Pancreas (tissue), 10 donors: ENCODE measurements around the gene CIAO2B. TPM values are rescaled to one million over a fixed set of nuclear protein-coding genes. Genes with fewer than 3 reads are reported as not detected.

ENCODE experiments used
- ATAC-seq, 4 donors: fragments of 200-7000 bp; cut with Tn5 transposase; one replicate each; pipeline versions ENCODE4 v1.8.0 to v1.9.1; 2020; ENCODE audit warnings: mild to moderate bottlenecking in 4 of 4, moderate library complexity in 4 of 4
- DNase-seq, 6 donors: peaks; one replicate each; pipeline ENCODE4 v3.0.0-alpha.2; 2020
- FAIRE-seq: peaks from 2 replicates; lab custom pipeline; 2012; peaks lifted over from hg19 to GRCh38; lab: Jason Lieb, UNC
- H3K27ac ChIP-seq, 4 donors: fragments of 200-600 bp; sonication (generic); 1 replicate in 3 of 4; 2 replicates in 1 of 4; pipeline versions ENCODE4 v1.5.0 to v1.8.0; 2020
- H3K27me3 ChIP-seq, 4 donors: fragments of 200-600 bp; one replicate each; pipeline ENCODE4 v1.8.0; 2021
- H3K36me3 ChIP-seq, 3 donors: fragments of 200-600 bp; sonication (generic) in 1 of 3; one replicate each; pipeline versions ENCODE4 v1.5.0 to v1.8.0; 2020 to 2021
- H3K4me1 ChIP-seq, 3 donors: fragments of 200-600 bp; one replicate each; pipeline ENCODE4 v1.8.0; 2021
- H3K4me3 ChIP-seq, 4 donors: fragments of 200-600 bp; sonication (generic) in 2 of 4; one replicate each; pipeline versions ENCODE4 v1.5.0 to v1.8.0; 2020 to 2021
- H3K9me3 ChIP-seq, 4 donors: fragments of 200-600 bp; one replicate each; pipeline ENCODE4 v1.8.0; 2021
- WGBS, 2 donors: extraction: QIAGEN DNeasy Blood & Tissue Kit; methylation state at CpG; one replicate each; pipeline ENCODE4 v1.1.7; 2013; 5-methylcytosine and 5-hydroxymethylcytosine counted together
- intact Hi-C, 3 donors: fragments of 100-400 bp; cut with DNase I; formaldehyde crosslinking; loops; one replicate each; pipeline versions ENCODE4 v1.11.1 to v1.14.2; 2022
- polyA plus RNA-seq, 2 donors: library from polyadenylated mRNA; stranded (reverse); fragments of 200-250 nt; gene quantifications; one replicate each; pipeline ENCODE4 v1.2.3, GENCODE V29; 2013
- total RNA-seq, 6 donors: library from RNA; stranded (reverse); fragmentation: NEBNext Ultra II Directional in 4 of 6; extraction: Animal tissue kit (Norgen Biotek cat#: 25700) in 4 of 6; gene quantifications; one replicate each; pipeline versions ENCODE4 v1.2.1 to v1.2.4, GENCODE V29; 2021 to 2023
- TF ChIP-seq, protein P1 (sequence below), 4 donors: fragments of 200-600 bp; sonication (generic) in 3 of 4; IDR thresholded peaks; one replicate each; pipeline versions ENCODE4 v1.5.0 to v1.8.0; 2021; ENCODE audit warnings: antibody characterized with exemption in 4 of 4
- donor health status: healthy with polysubstance abuse.
- donor health status: DM: no; HTN: no; CAD: no; lungs with moderate emphysema.
- donor health status: DM: no; HTN: no; CAD: no.
- donor health status: control.
- donor health status: control.
- donor health status: Bipolar disorder and iron deficiency.
- donor health status: DM: yes; HTN: yes; CAD: no.
- donor health status: DM: no; HTN: no; CAD: no.
- donor health status: DM: no; HTN: no; CAD: no.
- donor health status: DM: yes; HTN: yes; CAD: no.

The CIAO2B gene
- total and polyA plus RNA-seq, 8 donors, result 14.8 to 86.9 (median 26.3) TPM

DNA sequence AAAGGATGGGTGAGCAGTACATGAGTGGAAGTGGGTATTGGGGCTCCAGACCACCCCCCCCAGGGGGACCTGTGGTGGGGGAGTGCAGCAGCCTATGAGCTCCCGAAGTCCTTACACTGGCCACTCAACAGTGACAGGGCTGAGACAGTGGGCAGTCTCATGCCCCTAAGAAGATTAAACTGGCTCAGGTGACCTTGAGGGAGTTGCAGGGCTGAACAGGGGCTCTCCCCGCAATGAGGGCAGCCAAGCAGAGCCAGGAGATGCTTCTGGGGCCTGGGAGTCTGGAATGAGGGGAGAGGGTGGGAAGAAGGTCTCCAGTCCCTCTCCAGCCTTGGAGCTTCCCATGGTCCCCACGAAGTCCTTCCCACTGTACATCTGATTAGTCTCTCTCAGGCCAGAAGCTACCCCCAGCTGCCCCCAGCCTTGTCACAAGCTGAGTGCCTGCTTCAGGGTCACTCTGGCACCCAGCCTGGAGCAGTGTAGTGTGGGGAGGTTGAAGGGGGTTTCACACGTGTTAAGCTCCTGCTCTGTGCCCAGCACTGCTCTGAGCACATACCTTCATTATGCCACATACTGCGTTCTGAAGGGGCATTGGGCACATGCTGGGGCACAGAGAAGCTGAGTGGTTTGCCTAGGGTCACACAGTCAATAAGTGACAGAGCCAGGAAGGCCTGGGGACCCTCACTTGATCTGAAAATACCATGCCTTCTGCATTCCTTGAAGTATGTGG, 14.5 kb downstream of the CIAO2B start:
- no peak overlapping the region for H3K4me3 ChIP-seq
- 42 to 44% methylated on average over 5 of the region's 5 CpGs for WGBS, 2 donors
- FAIRE-seq (no peak), ATAC-seq (no peak), DNase-seq (peak in 1 of 6 donors; percentile 24)
- H3K27me3 ChIP-seq, result no peaks in the 10 kb centered on the region
- H3K36me3 ChIP-seq, result no peaks in the 10 kb centered on the region
- no peaks in the 10 kb centered on the region for H3K4me1 ChIP-seq
- intact Hi-C loops, result loop anchor here in 1 of 3 donors (10.0 kb wide), 1 partner anchor 55 kb away; no protein-coding TSS in a partner anchor
- H3K27ac ChIP-seq, result no peak overlapping the region
- TF ChIP-seq, protein P1, sequence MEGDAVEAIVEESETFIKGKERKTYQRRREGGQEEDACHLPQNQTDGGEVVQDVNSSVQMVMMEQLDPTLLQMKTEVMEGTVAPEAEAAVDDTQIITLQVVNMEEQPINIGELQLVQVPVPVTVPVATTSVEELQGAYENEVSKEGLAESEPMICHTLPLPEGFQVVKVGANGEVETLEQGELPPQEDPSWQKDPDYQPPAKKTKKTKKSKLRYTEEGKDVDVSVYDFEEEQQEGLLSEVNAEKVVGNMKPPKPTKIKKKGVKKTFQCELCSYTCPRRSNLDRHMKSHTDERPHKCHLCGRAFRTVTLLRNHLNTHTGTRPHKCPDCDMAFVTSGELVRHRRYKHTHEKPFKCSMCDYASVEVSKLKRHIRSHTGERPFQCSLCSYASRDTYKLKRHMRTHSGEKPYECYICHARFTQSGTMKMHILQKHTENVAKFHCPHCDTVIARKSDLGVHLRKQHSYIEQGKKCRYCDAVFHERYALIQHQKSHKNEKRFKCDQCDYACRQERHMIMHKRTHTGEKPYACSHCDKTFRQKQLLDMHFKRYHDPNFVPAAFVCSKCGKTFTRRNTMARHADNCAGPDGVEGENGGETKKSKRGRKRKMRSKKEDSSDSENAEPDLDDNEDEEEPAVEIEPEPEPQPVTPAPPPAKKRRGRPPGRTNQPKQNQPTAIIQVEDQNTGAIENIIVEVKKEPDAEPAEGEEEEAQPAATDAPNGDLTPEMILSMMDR (IDR thresholded peaks at IDR 0.05), result no peak
- H3K9me3 ChIP-seq, result no peaks in the 10 kb centered on the region

DNA sequence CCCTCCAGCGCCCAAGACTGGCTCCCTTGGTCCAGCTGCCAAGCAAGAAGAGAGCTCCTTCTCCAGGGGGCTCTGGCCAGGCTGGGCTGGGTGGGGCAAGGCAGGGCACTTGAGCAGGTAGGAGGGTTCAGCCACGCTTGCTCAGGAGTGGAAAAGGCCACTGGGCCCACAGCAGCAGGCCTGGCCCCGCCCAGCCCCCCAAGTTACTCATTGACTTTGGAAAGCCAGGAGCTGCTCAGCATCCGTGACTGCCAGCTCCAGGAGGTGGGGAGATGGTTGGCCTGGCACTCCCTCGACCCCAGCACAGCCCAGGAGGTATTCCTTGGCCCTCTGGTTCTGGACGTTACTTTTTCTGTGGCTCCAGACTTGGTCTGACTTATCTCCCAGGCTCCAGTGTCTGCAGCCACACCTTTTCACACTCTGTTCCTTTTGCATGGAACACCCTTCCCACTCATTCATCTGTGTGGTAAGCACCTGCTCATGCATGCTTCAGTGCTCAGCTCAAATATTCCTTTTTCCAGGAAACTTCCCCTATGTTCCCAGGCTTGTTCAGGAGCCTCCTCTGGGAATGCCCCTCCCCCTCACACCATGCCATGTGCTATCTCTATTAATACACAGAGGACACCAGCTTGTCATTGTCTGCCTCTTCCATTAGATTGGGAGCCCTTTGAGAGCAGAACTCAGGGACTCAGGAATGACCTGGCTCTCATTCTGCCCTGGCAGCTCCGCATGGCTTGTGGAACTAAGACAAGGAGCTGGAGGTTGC, 15.2 kb downstream of the CIAO2B start, which contains the start of gene CDH16:
TSS of gene CDH16 (minus strand) at position 83 of the 766 bp plus-strand sequence. CDS start 820 bp downstream, outside the sequence.
- no peaks in the 10 kb centered on the region for H3K9me3 ChIP-seq
- FAIRE-seq, result no peak
- ATAC-seq, result no peak
- H3K36me3 ChIP-seq, result no peaks in the 10 kb centered on the region
- intact Hi-C loops, result loop anchor here in 1 of 3 donors (10.0 kb wide), 1 partner anchor 56 kb away; no protein-coding TSS in a partner anchor
- H3K4me1 ChIP-seq, result no peaks in the 10 kb centered on the region
- H3K27me3 ChIP-seq, result no peaks in the 10 kb centered on the region
- no peak within 1 kb of the TSS for H3K27ac ChIP-seq
- H3K4me3 ChIP-seq, result no peak within 1 kb of the TSS
- 54 to 58% methylated on average over 7 of the region's 7 CpGs for WGBS, 2 donors
- DNase-seq, result peak in 1 of 6 donors; percentile 55
- TF ChIP-seq, protein P1 (IDR thresholded peaks at IDR 0.05), result no peak

GRCh38 chr16:66918355-66918754, 15.8 kb downstream of the CIAO2B start:
- TF ChIP-seq, protein P1 (IDR thresholded peaks at IDR 0.05), result no peak
- Histone ChIP-seq H3K27ac (no peak overlapping the region), H3K36me3 (no peaks in the 10 kb centered on the region), H3K4me3 (no peak overlapping the region), H3K27me3 (no peaks in the 10 kb centered on the region), H3K4me1 (no peaks in the 10 kb centered on the region), H3K9me3 (no peaks in the 10 kb centered on the region)
- intact Hi-C loops, result loop anchor here in 1 of 3 donors (10.0 kb wide), 1 partner anchor 56 kb away; no protein-coding TSS in a partner anchor
- ATAC-seq (no peak), FAIRE-seq (no peak), DNase-seq (no peak)
- WGBS, 2 donors, result 78 to 80% methylated on average over 6 of the region's 6 CpGs

DNA sequence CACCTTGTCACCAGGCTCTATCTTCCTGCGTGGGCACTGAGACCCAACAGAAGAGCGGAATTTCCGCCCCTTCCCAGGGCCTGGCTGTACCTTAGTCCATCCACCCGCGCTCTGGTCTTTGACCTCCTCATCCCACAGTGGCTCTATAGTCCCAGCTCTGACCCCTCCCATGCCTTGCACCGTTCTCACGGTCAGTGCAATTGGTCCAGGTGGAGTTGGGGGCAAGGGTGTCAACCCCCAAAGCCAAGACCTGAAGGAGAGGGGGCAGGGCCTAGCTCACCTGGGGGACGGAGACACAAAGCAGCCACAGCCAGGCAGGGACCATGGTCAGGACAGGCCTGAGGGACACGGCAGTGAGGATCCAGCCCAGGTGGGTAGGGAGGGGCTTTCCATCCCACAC, 16.5 kb downstream of the CIAO2B start:
- TF ChIP-seq, protein P1 (IDR thresholded peaks at IDR 0.05), result no peak
- H3K4me3 ChIP-seq, result no peak overlapping the region
- H3K9me3 ChIP-seq, result no peaks in the 10 kb centered on the region
- ATAC-seq (no peak), FAIRE-seq (no peak), DNase-seq (no peak)
- H3K4me1 ChIP-seq, result no peaks in the 10 kb centered on the region
- no peak overlapping the region for H3K27ac ChIP-seq
- intact Hi-C loops, result loop anchor here in 1 of 3 donors (10.0 kb wide), 1 partner anchor 57 kb away; no protein-coding TSS in a partner anchor
- WGBS, 2 donors, result 79 to 81% methylated on average over 9 of the region's 9 CpGs
- no peaks in the 10 kb centered on the region for H3K27me3 ChIP-seq
- H3K36me3 ChIP-seq, result no peaks in the 10 kb centered on the region
